Testis (tissue), 3 donors: ENCODE measurements around the gene ERC1. TPM values are rescaled to one million over a fixed set of nuclear protein-coding genes. Genes with fewer than 3 reads are reported as not detected.

Experiments used
- DNase-seq: peaks from one replicate; pipeline ENCODE4 v3.0.0-alpha.2; 2019
- H3K27ac ChIP-seq, 2 donors: fragments of 200-600 bp; sonication (generic); one replicate each; pipeline ENCODE4 v1.5.1; 2019
- H3K27me3 ChIP-seq: fragments of 200-600 bp; sonication (generic); one replicate; pipeline ENCODE4 v1.5.1; 2019
- H3K36me3 ChIP-seq: fragments of 200-600 bp; sonication (generic); one replicate; pipeline ENCODE4 v1.5.1; 2017; ENCODE audit warnings: low read depth; ENCODE audit errors: missing control alignments
- H3K4me1 ChIP-seq: fragments of 200-600 bp; sonication (generic); one replicate; pipeline ENCODE4 v1.5.1; 2019
- H3K4me3 ChIP-seq, 2 donors: fragments of 200-600 bp; sonication (generic); one replicate each; pipeline ENCODE4 v1.5.1; 2017 to 2019
- H3K9me3 ChIP-seq: fragments of 200-600 bp; sonication (generic); one replicate; pipeline ENCODE4 v1.5.1; 2017
- POLR2A ChIP-seq: fragments of 450-650 bp; IDR thresholded peaks from one replicate; pipeline ENCODE4 v1.6.1; 2017; ENCODE audit warnings: antibody characterized with exemption, mild to moderate bottlenecking, moderate library complexity
- WGBS, 2 donors: methylation state at CpG; one replicate each; pipeline ENCODE4 v1.1.5; 2018; 5-methylcytosine and 5-hydroxymethylcytosine counted together
- intact Hi-C: fragments of 100-400 bp; cut with DNase I; formaldehyde crosslinking; loops from one replicate; pipeline ENCODE4 v1.15.1; 2023; ENCODE audit warnings: low total_unique reads
- polyA plus RNA-seq: library from polyadenylated mRNA; stranded (reverse); fragments of 350-450 nt; fragmentation: Illumina TruSeq; extraction: RNeasy Lipid Tissue Mini Kit (QIAGEN cat#74804); gene quantifications from one replicate; pipeline ENCODE4 v1.2.3, GENCODE V29; 2014; ENCODE audit warnings: low read depth, low replicate concordance; ENCODE audit not compliant: insufficient read depth
- total RNA-seq, 2 donors: library from RNA; depleted of rRNA; stranded (reverse); fragments of >200 nt; gene quantifications; one replicate each; pipeline ENCODE4 v1.2.3, GENCODE V29; 2016
- TF ChIP-seq, protein P1 (sequence below), 3 experiments: fragments of 450-650 bp in 2 of 3; fragments of 200-600 bp in 1 of 3; sonication (generic) in 1 of 3; IDR thresholded peaks; one replicate each; pipeline ENCODE4 v1.5.1; 2016 to 2019; ENCODE audit warnings: antibody characterized with exemption in 3 of 3, mild to moderate bottlenecking in 2 of 3, moderate library complexity in 1 of 3

ERC1 gene
- total and polyA plus RNA-seq, 3 donors from 2014 or later = 25.8 to 109 (median 106) TPM

GRCh38 chr12:1126091-1126490 is 135.1 kb downstream of the ERC1 start:
- Histone ChIP-seq H3K4me1 (no peaks in the 10 kb centered on the region), H3K27ac (no peak overlapping the region), H3K27me3 (no peaks in the 10 kb centered on the region), H3K9me3 (no peaks in the 10 kb centered on the region), H3K4me3 (no peak overlapping the region), H3K36me3 (no peaks in the 10 kb centered on the region)
- no peak for DNase-seq
- TF ChIP-seq, protein P1, sequence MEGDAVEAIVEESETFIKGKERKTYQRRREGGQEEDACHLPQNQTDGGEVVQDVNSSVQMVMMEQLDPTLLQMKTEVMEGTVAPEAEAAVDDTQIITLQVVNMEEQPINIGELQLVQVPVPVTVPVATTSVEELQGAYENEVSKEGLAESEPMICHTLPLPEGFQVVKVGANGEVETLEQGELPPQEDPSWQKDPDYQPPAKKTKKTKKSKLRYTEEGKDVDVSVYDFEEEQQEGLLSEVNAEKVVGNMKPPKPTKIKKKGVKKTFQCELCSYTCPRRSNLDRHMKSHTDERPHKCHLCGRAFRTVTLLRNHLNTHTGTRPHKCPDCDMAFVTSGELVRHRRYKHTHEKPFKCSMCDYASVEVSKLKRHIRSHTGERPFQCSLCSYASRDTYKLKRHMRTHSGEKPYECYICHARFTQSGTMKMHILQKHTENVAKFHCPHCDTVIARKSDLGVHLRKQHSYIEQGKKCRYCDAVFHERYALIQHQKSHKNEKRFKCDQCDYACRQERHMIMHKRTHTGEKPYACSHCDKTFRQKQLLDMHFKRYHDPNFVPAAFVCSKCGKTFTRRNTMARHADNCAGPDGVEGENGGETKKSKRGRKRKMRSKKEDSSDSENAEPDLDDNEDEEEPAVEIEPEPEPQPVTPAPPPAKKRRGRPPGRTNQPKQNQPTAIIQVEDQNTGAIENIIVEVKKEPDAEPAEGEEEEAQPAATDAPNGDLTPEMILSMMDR (IDR thresholded peaks at IDR 0.05) = no peak
- intact Hi-C loops = no loop called here
- 56 to 79% methylated on average over 2 of the region's 2 CpGs for WGBS, 2 donors

DNA sequence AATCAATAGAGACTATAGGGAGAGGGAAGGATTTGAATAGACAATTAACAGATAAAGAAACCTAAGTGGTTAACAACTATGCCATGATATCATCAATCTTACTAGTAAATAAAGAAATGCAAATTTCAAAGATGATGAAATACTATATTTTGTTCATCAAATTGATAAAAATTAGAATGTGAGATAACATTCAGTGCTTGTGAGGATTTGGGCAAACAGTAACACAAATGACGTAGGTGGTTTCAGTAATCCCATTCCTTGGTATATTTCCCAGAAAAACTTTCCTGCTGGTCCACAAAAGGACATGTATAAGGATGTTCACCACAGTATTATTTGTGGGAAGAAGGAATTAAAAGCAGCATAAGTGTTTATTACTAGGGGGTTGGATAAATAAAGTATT is 136.0 kb downstream of the ERC1 start:
- 72 to 76% methylated on average over 1 of the region's 1 CpG for WGBS, 2 donors
- DNase-seq = no peak
- H3K27ac ChIP-seq = no peak overlapping the region
- no peaks in the 10 kb centered on the region for H3K36me3 ChIP-seq
- TF ChIP-seq, protein P1 (IDR thresholded peaks at IDR 0.05) = no peak
- no peak overlapping the region for H3K4me3 ChIP-seq
- intact Hi-C loops = no loop called here
- no peaks in the 10 kb centered on the region for H3K9me3 ChIP-seq
- H3K4me1 ChIP-seq = no peaks in the 10 kb centered on the region
- no peaks in the 10 kb centered on the region for H3K27me3 ChIP-seq

DNA sequence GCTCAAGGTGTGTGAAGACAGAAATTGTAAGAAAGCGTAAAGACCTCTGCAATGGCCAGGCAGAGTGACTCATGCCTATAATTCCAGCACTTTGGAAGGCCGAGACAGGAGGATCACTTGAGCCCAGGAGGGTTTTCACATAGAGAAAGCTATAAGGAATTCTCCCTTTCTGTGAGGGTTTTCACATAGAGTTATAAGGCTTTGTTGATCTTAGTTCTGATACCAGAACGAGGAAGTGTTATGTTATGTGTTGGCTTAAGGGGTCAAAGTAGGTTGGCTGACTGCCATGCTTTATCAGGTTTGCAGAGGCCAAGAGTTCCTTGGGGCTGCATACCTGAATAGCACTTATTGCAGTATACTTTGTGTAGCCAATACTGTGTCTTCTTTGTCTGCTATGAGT is 139.1 kb downstream of the ERC1 start:
- H3K36me3 ChIP-seq = no peaks in the 10 kb centered on the region
- H3K27ac ChIP-seq = no peak overlapping the region
- no peaks in the 10 kb centered on the region for H3K4me1 ChIP-seq
- H3K4me3 ChIP-seq = no peak overlapping the region
- no peaks in the 10 kb centered on the region for H3K27me3 ChIP-seq
- no peak for DNase-seq
- intact Hi-C loops = no loop called here
- no peaks in the 10 kb centered on the region for H3K9me3 ChIP-seq
- WGBS, 2 donors = 71 to 79% methylated on average over 3 of the region's 3 CpGs
- TF ChIP-seq POLR2A = no peak
- TF ChIP-seq, protein P1 (IDR thresholded peaks at IDR 0.05) = no peak

DNA sequence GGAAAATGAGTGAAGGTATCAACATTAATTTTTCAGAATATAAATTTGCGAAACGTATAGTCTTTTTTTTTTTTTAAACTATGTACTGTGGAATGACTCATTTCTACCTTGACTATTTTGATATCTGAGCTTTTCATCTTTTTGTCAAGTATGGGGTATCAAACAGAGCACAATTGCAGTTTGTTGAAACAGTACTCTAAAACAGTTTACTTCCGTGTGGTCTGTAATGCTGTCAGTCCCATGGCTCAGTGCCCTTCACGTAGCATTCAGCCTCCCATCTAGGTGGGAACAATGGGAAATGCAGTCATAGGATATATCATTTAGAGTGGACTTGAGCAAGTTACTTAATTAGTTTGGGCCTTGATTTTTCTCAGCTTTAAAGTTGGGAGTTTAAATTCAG is 139.5 kb downstream of the ERC1 start:
- Histone ChIP-seq H3K36me3 (no peaks in the 10 kb centered on the region), H3K4me1 (no peaks in the 10 kb centered on the region), H3K27me3 (no peaks in the 10 kb centered on the region), H3K4me3 (no peak overlapping the region), H3K9me3 (no peaks in the 10 kb centered on the region), H3K27ac (no peak overlapping the region)
- intact Hi-C loops = no loop called here
- TF ChIP-seq POLR2A = no peak
- TF ChIP-seq, protein P1 (IDR thresholded peaks at IDR 0.05) = no peak
- WGBS, 2 donors = 93 to 95% methylated on average over 4 of the region's 4 CpGs
- DNase-seq = no peak

DNA sequence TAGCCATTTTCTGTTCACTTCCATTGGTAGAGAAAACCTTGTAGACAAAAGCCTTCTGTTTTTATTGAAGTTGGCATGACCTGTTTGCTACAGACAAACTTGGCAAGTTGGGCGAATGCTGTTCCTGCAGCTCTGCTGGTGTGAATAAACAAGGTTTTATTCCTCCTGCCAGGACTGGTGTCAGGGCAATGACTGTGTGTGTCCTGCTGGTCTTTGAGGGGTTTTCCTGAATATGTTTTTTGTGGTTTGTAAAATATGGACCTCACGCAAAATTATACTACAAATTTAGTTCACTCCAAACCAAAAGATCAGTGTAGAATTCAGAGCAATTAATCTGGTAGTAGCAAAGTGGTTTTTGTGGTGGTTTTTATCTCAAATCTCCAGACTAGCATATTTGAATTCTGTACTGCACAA is 140.8 kb downstream of the ERC1 start:
- Histone ChIP-seq H3K9me3 (no peaks in the 10 kb centered on the region), H3K4me1 (no peaks in the 10 kb centered on the region), H3K4me3 (no peak overlapping the region), H3K27ac (no peak overlapping the region), H3K36me3 (no peaks in the 10 kb centered on the region), H3K27me3 (no peaks in the 10 kb centered on the region)
- intact Hi-C loops = no loop called here
- no peak for TF ChIP-seq POLR2A
- TF ChIP-seq, protein P1 (IDR thresholded peaks at IDR 0.05) = no peak
- WGBS, 2 donors = 67 to 69% methylated on average over 2 of the region's 2 CpGs
- DNase-seq = no peak
